K562 (cell line): Measurements from ENCODE around the gene TMEM164. TPM values are rescaled to one million over a fixed set of nuclear protein-coding genes. Genes with fewer than 3 reads are reported as not detected.

Source experiments
- ATAC-seq: fragments of 200-7000 bp; cut with Tn5 transposase; 3 replicates; pipeline ENCODE4 v1.9.1; 2020; ENCODE audit warnings: moderate library complexity
- BruUV-seq: library from RNA; stranded (reverse); fragments of 400-500 nt; replicated peaks from 2 replicates; lab custom pipeline; 2021; lab: Mats Ljungman, UMichigan
- CTCF ChIA-PET: fragments of 300-600 bp; formaldehyde crosslinking; extraction: SDS; loops from one replicate; lab custom pipeline; 2021; ENCODE audit warnings: low intra/inter-chr PET ratio; lab: Yijun Ruan, JAX
- POLR2A ChIA-PET: fragments of 300-600, 350-650 bp; sonication (Branson Sonifier 250); formaldehyde crosslinking; extraction: SDS; loops from one replicate; lab custom pipeline; 2021; ENCODE audit warnings: antibody characterized with exemption, inconsistent platforms; lab: Yijun Ruan, JAX
- DNase-seq, 4 experiments: peaks; one replicate each; pipeline versions ENCODE4 v3.0.0 to v3.0.0-alpha.2; 2011 to 2018; ENCODE audit warnings: low spot score in 3 of 4, mixed read lengths in 3 of 4; ENCODE audit errors: extremely low read depth in 1 of 4
- FAIRE-seq: peaks from 2 replicates; lab custom pipeline; 2011; peaks lifted over from hg19 to GRCh38; lab: Jason Lieb, UNC
- H2AFZ ChIP-seq: 2 replicates; pipeline ENCODE4 v1.6.0; 2011; ENCODE audit warnings: low read depth, low read length, control low read depth, inconsistent platforms
- H3K27ac ChIP-seq: fragments of 200-600 bp; 3 replicates; pipeline ENCODE4 v1.8.0; 2011; ENCODE audit warnings: low read depth, mild to moderate bottlenecking, control low read depth, inconsistent platforms, low read length, moderate library complexity, mixed read lengths; ENCODE audit errors: extremely low read depth
- H3K27me3 ChIP-seq, 2 experiments: fragments of 300-600 bp in 1 of 2; 2 replicates in 1 of 2; 3 replicates in 1 of 2; pipeline versions ENCODE4 v1.6.0 to v1.8.0; 2011; ENCODE audit warnings: inconsistent platforms in 2 of 2, low read length in 2 of 2, mild to moderate bottlenecking in 1 of 2, mixed read lengths in 1 of 2, moderate library complexity in 1 of 2; ENCODE audit not compliant: control insufficient read depth in 2 of 2, insufficient read depth in 2 of 2
- H3K36me3 ChIP-seq: fragments of 300-600 bp; 3 replicates; pipeline ENCODE4 v1.8.0; 2011; ENCODE audit warnings: mild to moderate bottlenecking, low read length, inconsistent platforms; ENCODE audit not compliant: control insufficient read depth, insufficient read depth
- H3K4me1 ChIP-seq, 2 experiments: fragments of 200-600 bp in 1 of 2; replicated peaks in 1 of 2; 2 replicates in 1 of 2; 3 replicates in 1 of 2; pipeline versions ENCODE4 v1.5.1 to v1.8.0; 2011; ENCODE audit warnings: inconsistent platforms in 2 of 2, low read length in 2 of 2, mild to moderate bottlenecking in 1 of 2, mixed read lengths in 1 of 2, moderate library complexity in 1 of 2; ENCODE audit not compliant: control insufficient read depth in 2 of 2, insufficient read depth in 2 of 2
- H3K4me2 ChIP-seq: 2 replicates; pipeline ENCODE4 v1.6.1; 2011; ENCODE audit warnings: low read length, control low read depth, inconsistent platforms, mixed read lengths; ENCODE audit not compliant: insufficient read depth
- H3K4me3 ChIP-seq: fragments of 200-600 bp; sonication (generic), shearing (Covaris generic); 2 replicates; pipeline ENCODE4 v1.5.1; 2016; ENCODE audit warnings: control low read depth, inconsistent platforms
- H3K79me2 ChIP-seq: fragments of 200-600 bp; 3 replicates; pipeline ENCODE4 v1.8.0; 2011; ENCODE audit warnings: low read length, inconsistent platforms; ENCODE audit not compliant: control insufficient read depth, insufficient read depth
- H3K9ac ChIP-seq, 2 experiments: 2 replicates each; pipeline versions ENCODE4 v1.6.0 to v1.6.1; 2011; ENCODE audit warnings: low read depth in 2 of 2, low read length in 2 of 2, control low read depth in 1 of 2, inconsistent platforms in 1 of 2, mild to moderate bottlenecking in 1 of 2, mixed read lengths in 1 of 2; ENCODE audit not compliant: insufficient read depth in 1 of 2
- H3K9me1 ChIP-seq: one replicate; pipeline ENCODE4 v1.6.0; 2011; ENCODE audit warnings: inconsistent platforms, mild to moderate bottlenecking, low read length, moderate library complexity; ENCODE audit not compliant: control insufficient read depth, insufficient read depth
- H3K9me3 ChIP-seq: replicated peaks from 2 replicates; pipeline ENCODE4 v1.5.1; 2011; ENCODE audit warnings: low read depth, low read length, inconsistent platforms; ENCODE audit not compliant: control insufficient read depth, insufficient read depth
- H4K20me1 ChIP-seq: replicated peaks from 2 replicates; pipeline ENCODE4 v1.6.1; 2011; ENCODE audit warnings: low read length, inconsistent platforms, mixed read lengths; ENCODE audit not compliant: control insufficient read depth, insufficient read depth
- ADNP ChIP-seq: fragments of 200-800 bp; sonication (Bioruptor generic); IDR thresholded peaks from 2 replicates; pipeline ENCODE4 v1.6.1; 2016; ENCODE audit warnings: missing genetic modification characterization, missing compliant biosample characterization
- CBFA2T2 ChIP-seq: fragments of 450-650 bp; conservative IDR thresholded peaks from 2 replicates; pipeline ENCODE4 v1.6.1; 2017; ENCODE audit warnings: mild to moderate bottlenecking
- EP400 ChIP-seq: fragments of 450-650 bp; IDR thresholded peaks from 2 replicates; pipeline ENCODE4 v1.6.1; 2017; ENCODE audit warnings: antibody characterized with exemption, mild to moderate bottlenecking, moderate library complexity
- HNRNPH1 ChIP-seq: fragments of 200-400 bp; formaldehyde crosslinking; optimal IDR thresholded peaks from 2 replicates; pipeline ENCODE3; 2017; ENCODE audit warnings: low read depth, mild to moderate bottlenecking, low read length, moderate library complexity
- HNRNPL ChIP-seq: fragments of 200-400 bp; formaldehyde crosslinking; IDR thresholded peaks from 2 replicates; pipeline ENCODE4 v1.6.1; 2017; ENCODE audit warnings: low read depth, mild to moderate bottlenecking, low read length
- KLF16 ChIP-seq: IDR thresholded peaks from 2 replicates; pipeline ENCODE4 v1.6.1; 2016; ENCODE audit warnings: antibody characterized with exemption
- PTBP1 ChIP-seq: fragments of 200-400 bp; formaldehyde crosslinking; IDR thresholded peaks from 2 replicates; pipeline ENCODE4 v1.6.1; 2017; ENCODE audit warnings: low read depth, low read length
- RHOXF2B ChIP-seq: fragments of 250-450 bp; sonication (Bioruptor Pico); conservative IDR thresholded peaks from 2 replicates; pipeline ENCODE4 v1.5.1; 2021
- XRCC3 ChIP-seq: fragments of 450-650 bp; IDR thresholded peaks from 2 replicates; pipeline ENCODE4 v1.6.1; 2017; ENCODE audit warnings: mild to moderate bottlenecking, moderate library complexity
- WGBS: fragments of 100-300 bp; shearing (Covaris generic); methylation state at CpG from one replicate; pipeline ENCODE4 v1.1.6; 2016; ENCODE audit warnings: low coverage, mixed read lengths; ENCODE audit not compliant: insufficient coverage; ENCODE audit errors: missing lambda C conversion rate; 5-methylcytosine and 5-hydroxymethylcytosine counted together
- in situ Hi-C: fragments of 300-500 bp; cut with MboI; formaldehyde crosslinking; loops from 4 replicates; pipeline ENCODE4 v1.15.0; 2018; ENCODE audit warnings: inconsistent platforms, mixed read lengths
- intact Hi-C: fragments of 100-400 bp; cut with micrococcal nuclease; formaldehyde crosslinking; loops from 2 replicates; pipeline ENCODE4 v1.14.2; 2022
- polyA plus RNA-seq, 8 experiments: library from polyadenylated mRNA; depleted of rRNA in 4 of 8; stranded (reverse) in 5 of 8; unstranded in 3 of 8; fragments of >200 nt; fragmentation: Nextera tagmentation in 2 of 8; fragmentation: Illumina TruSeq in 1 of 8; extraction: Ambion mirVana in 2 of 8; extraction: Trizol in 1 of 8; gene quantifications; 2 replicates each; pipeline versions ENCODE4 v1.2.1 to v1.2.3, GENCODE V29; 2011 to 2014; ENCODE audit warnings: inconsistent platforms in 1 of 8, missing spikeins in 1 of 8
- total RNA-seq, 7 experiments: library from RNA; depleted of rRNA in 6 of 7; stranded (reverse); fragments of >200 nt in 6 of 7; fragmentation: Illumina TruSeq in 2 of 7; extraction: Trizol in 2 of 7; gene quantifications; 2 replicates each; pipeline versions ENCODE4 v1.2.1 to v1.2.3, GENCODE V29; 2011 to 2021; ENCODE audit warnings: low replicate concordance in 1 of 7
- TF ChIP-seq, protein P1 (sequence below): sonication (generic); formaldehyde crosslinking; IDR thresholded peaks from 2 replicates; pipeline ENCODE4 v1.8.1; 2022; ENCODE audit warnings: missing genetic modification reagents
- TF ChIP-seq, protein P2 (sequence below): sonication (generic); formaldehyde crosslinking; IDR thresholded peaks from 2 replicates; pipeline ENCODE4 v1.8.1; 2023; ENCODE audit warnings: mild to moderate bottlenecking, missing genetic modification reagents
- TF ChIP-seq, protein P3 (sequence below): fragments of 250-450 bp; sonication (Bioruptor Pico); IDR thresholded peaks from 2 replicates; pipeline ENCODE4 v1.5.0; 2020; ENCODE audit warnings: mild to moderate bottlenecking
- TF ChIP-seq, protein P4 (sequence below), 3 experiments: IDR thresholded peaks in 2 of 3; conservative IDR thresholded peaks in 1 of 3; 2 replicates each; pipeline ENCODE4 v1.5.1; 2011 to 2012; ENCODE audit warnings: low read length in 3 of 3, mild to moderate bottlenecking in 3 of 3, control low read depth in 2 of 3, improper control_type of control experiment in 1 of 3, inconsistent platforms in 1 of 3, low read depth in 1 of 3, mixed read lengths in 1 of 3, moderate library complexity in 1 of 3; ENCODE audit not compliant: insufficient read depth in 2 of 3
- TF ChIP-seq, protein P5 (sequence below): sonication (generic); formaldehyde crosslinking; IDR thresholded peaks from 2 replicates; pipeline ENCODE4 v1.9.0; 2022; ENCODE audit warnings: mild to moderate bottlenecking, missing genetic modification reagents

TMEM164 gene
- total and polyA plus RNA-seq, 9 of the 15 experiments (the other 6 are each of a cell fraction or from before 2014, with no cell fraction given), result 2.4 to 57.3 (median 23.1) TPM

DNA sequence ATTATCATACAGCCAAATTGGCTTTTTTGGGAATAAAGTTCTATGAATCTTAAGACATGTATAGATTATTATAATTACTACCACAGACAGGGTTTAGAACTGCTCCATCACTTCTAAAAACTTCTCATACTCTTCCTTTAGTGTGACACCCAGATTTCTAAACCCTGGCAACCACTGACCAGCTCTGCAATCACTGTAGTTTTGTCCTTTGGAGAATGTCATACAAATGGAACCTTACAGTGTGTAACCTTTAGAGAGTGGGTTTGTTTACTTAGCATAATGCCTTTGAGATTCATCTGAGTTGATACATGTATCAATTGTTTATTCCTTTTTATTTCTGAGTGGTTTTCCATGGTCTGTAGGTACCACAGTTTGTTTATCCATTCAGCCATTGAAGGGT is 95.0 kb downstream of the TMEM164 start (continued):
- TF ChIP-seq ADNP (tag) (no peak), PTBP1 (no peak), HNRNPL (no peak), RHOXF2B (no peak), CBFA2T2 (no peak)
- TF ChIP-seq, protein P1, sequence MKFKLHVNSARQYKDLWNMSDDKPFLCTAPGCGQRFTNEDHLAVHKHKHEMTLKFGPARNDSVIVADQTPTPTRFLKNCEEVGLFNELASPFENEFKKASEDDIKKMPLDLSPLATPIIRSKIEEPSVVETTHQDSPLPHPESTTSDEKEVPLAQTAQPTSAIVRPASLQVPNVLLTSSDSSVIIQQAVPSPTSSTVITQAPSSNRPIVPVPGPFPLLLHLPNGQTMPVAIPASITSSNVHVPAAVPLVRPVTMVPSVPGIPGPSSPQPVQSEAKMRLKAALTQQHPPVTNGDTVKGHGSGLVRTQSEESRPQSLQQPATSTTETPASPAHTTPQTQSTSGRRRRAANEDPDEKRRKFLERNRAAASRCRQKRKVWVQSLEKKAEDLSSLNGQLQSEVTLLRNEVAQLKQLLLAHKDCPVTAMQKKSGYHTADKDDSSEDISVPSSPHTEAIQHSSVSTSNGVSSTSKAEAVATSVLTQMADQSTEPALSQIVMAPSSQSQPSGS (CRISPR knock-in tag), result no peak
- TF ChIP-seq, protein P2, sequence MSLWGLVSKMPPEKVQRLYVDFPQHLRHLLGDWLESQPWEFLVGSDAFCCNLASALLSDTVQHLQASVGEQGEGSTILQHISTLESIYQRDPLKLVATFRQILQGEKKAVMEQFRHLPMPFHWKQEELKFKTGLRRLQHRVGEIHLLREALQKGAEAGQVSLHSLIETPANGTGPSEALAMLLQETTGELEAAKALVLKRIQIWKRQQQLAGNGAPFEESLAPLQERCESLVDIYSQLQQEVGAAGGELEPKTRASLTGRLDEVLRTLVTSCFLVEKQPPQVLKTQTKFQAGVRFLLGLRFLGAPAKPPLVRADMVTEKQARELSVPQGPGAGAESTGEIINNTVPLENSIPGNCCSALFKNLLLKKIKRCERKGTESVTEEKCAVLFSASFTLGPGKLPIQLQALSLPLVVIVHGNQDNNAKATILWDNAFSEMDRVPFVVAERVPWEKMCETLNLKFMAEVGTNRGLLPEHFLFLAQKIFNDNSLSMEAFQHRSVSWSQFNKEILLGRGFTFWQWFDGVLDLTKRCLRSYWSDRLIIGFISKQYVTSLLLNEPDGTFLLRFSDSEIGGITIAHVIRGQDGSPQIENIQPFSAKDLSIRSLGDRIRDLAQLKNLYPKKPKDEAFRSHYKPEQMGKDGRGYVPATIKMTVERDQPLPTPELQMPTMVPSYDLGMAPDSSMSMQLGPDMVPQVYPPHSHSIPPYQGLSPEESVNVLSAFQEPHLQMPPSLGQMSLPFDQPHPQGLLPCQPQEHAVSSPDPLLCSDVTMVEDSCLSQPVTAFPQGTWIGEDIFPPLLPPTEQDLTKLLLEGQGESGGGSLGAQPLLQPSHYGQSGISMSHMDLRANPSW (CRISPR knock-in tag), result no peak

DNA sequence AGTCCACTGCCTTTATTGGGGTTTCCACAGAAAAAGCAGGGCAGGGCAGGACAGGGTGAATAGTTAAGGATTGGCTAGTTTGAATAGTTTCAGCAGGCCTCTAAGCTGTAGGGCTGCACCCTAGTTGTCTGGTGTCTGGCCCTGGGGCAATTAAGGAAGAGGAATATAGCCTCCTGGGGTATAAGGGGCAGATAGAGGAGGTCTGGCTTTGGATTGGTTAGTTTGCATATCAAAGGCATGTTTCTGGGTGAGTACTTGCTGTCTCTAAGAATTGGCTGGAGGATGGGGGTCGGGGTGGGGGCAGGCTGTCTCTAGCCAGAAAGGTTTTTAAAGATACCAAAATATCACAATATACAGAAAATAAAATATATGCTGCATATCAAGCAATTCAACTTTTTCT is 100.4 kb downstream of the TMEM164 start:
- Histone ChIP-seq H3K9me1 (no peaks in the 10 kb centered on the region), H3K27ac (no peak overlapping the region), H2AFZ (no peak overlapping the region), H3K27me3 (no peaks in the 10 kb centered on the region), H3K4me3 (no peak overlapping the region), H3K79me2 (peaks cover 12% of the 10 kb centered on the region; the same call in 2 of the 3 replicates), H3K36me3 (no peaks in the 10 kb centered on the region), H3K4me1 (no peaks in the 10 kb centered on the region), H3K4me2 (no peak overlapping the region), H3K9ac (no peak overlapping the region), H3K9me3 (no peaks in the 10 kb centered on the region), H4K20me1 (no peaks in the 10 kb centered on the region)
- no peak for FAIRE-seq
- ATAC-seq, result no peak
- WGBS, result 67% methylated on average over 1 of the region's 1 CpG
- intact Hi-C loops, result no loop called here
- no peak for DNase-seq
- BruUV-seq, result no TSS peak
- in situ Hi-C loops, result no loop called here
- POLR2A ChIA-PET, result no interaction called here
- CTCF ChIA-PET, result no interaction called here
- TF ChIP-seq HNRNPH1 (no peak), RHOXF2B (no peak), XRCC3 (no peak), EP400 (no peak), KLF16 (no peak)
- TF ChIP-seq, protein P3, sequence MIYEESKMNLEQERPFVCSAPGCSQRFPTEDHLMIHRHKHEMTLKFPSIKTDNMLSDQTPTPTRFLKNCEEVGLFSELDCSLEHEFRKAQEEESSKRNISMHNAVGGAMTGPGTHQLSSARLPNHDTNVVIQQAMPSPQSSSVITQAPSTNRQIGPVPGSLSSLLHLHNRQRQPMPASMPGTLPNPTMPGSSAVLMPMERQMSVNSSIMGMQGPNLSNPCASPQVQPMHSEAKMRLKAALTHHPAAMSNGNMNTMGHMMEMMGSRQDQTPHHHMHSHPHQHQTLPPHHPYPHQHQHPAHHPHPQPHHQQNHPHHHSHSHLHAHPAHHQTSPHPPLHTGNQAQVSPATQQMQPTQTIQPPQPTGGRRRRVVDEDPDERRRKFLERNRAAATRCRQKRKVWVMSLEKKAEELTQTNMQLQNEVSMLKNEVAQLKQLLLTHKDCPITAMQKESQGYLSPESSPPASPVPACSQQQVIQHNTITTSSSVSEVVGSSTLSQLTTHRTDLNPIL (CRISPR knock-in tag), result no peak
- TF ChIP-seq, protein P4, sequence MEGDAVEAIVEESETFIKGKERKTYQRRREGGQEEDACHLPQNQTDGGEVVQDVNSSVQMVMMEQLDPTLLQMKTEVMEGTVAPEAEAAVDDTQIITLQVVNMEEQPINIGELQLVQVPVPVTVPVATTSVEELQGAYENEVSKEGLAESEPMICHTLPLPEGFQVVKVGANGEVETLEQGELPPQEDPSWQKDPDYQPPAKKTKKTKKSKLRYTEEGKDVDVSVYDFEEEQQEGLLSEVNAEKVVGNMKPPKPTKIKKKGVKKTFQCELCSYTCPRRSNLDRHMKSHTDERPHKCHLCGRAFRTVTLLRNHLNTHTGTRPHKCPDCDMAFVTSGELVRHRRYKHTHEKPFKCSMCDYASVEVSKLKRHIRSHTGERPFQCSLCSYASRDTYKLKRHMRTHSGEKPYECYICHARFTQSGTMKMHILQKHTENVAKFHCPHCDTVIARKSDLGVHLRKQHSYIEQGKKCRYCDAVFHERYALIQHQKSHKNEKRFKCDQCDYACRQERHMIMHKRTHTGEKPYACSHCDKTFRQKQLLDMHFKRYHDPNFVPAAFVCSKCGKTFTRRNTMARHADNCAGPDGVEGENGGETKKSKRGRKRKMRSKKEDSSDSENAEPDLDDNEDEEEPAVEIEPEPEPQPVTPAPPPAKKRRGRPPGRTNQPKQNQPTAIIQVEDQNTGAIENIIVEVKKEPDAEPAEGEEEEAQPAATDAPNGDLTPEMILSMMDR (IDR thresholded peaks at IDR 0.05 in 2 of 3, conservative IDR thresholded peaks at IDR 0.05 in 1 of 3; ENCODE audit: insufficient read depth in 2 of 3, low read depth in 1 of 3, low read length in 3 of 3), result no peak
- TF ChIP-seq, protein P5, sequence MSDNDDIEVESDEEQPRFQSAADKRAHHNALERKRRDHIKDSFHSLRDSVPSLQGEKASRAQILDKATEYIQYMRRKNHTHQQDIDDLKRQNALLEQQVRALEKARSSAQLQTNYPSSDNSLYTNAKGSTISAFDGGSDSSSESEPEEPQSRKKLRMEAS (CRISPR knock-in tag), result no peak
